CD4-positive, alpha-beta T cell treated with Interleukin-17A for 1 hour (primary cell): Measurements from ENCODE around the gene CROT.

ENCODE experiments used
- DNase-seq: peaks from one replicate; pipeline ENCODE4 v3.0.0-alpha.2; 2020

The CROT gene

GRCh38 chr7:87416682-87417587 lies 71.5 kb downstream of the CROT start:
- DNase-seq = peak; percentile 81

DNA sequence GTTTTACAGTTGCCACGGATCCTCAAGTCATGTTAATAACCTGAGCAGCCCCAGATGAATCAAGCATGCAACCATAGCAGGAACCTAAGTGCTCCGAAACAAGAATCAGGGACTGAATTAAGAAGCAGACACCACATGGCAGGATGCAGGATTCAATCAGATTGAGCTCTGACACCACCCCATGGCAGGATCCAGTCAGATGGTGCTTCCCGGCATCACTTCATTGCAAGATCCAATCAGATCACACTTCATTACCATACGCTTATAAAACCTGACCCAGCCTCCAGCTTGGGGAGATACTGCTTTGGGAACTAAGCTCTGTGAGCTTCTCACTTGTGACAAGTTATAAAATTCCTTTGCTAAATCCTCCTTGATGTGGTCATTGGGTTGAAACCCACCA lies 74.7 kb downstream of the CROT start:
- no peak for DNase-seq

DNA sequence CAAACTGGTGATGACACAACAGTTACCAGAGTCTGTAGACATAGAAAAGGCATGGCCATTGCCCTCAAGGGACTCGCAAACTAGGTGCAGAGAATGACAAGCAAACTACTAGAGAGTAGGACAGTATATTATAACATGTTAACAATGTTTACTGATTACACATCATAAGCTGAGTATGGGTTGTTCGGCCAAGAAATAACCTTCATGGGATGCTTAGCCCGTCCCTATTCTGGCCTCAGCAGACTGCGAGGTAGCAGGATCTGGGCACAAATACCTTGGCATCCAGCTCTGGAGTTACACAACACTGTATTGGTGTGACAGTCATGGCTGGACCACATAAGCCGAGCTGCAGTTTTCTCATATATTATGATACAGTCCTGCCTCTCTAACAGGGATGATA lies 78.6 kb downstream of the CROT start:
- DNase-seq = no peak

GRCh38 chr7:87426160-87426559 lies 80.7 kb downstream of the CROT start:
- no peak for DNase-seq

GRCh38 chr7:87427288-87427687 lies 81.8 kb downstream of the CROT start:
- no peak for DNase-seq

DNA sequence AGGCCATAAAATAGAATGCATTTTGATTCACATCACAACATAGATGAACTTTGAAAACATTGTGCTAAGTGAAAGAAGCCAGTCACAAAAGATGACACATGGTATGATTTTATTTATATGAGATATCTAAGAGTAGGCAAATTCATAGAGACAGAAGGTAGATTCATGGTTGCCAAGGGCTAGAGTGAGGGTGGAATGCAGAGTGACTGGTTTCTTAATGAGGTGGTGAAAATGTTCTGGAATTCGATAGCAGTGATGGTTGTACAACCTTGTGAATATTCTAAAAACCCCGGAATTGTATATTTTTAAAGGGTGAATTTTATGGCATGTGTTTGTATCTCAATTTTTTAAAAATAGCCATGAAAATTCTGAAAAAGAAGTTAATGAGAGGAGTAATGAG lies 87.1 kb downstream of the CROT start:
- no peak for DNase-seq

GRCh38 chr7:87435546-87435945 lies 90.1 kb downstream of the CROT start:
- no peak for DNase-seq

DNA sequence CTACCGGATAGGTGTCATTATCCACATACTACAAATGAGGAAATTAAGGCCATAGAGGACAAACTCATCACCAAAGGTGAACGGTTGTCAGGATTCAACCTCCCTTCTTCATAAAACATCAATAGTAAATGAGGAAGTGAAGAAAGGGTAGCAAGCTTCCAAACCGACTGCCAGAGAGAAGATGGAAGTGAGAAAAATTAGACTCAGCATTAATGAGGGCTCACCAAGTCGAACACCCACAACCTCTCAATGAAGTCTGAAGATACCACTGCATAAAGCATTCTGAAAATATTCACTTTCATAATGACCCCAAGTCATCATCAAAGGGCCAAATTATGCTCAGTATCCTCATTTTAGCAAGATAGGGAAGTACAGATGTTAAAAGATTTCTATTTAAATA lies 100.4 kb downstream of the CROT start:
- DNase-seq = no peak

- DNase-seq = no peak
These were observed 101.7 kb downstream of the CROT start for GRCh38 chr7:87447116-87447635.

- DNase-seq = no peak
These were observed 102.9 kb downstream of the CROT start for GRCh38 chr7:87448388-87448787.
